Cardiac muscle cell (in vitro differentiated cells and primary cell): ENCODE data around the gene RNLS. TPM values are rescaled to one million over a fixed set of nuclear protein-coding genes. Genes with fewer than 3 reads are reported as not detected.

ENCODE experiments used
- DNase-seq, 2 donors: peaks; one replicate each; pipeline versions ENCODE4 v3.0.0 to v3.0.0-alpha.2; 2010 to 2017; ENCODE audit warnings: low read depth in 1 of 2, low spot score in 1 of 2
- H3K27ac ChIP-seq: fragments of 200-600 bp; sonication (generic); 2 replicates; pipeline ENCODE4 v1.5.1; 2016
- H3K27me3 ChIP-seq: fragments of 200-600 bp; sonication (generic); 2 replicates; pipeline ENCODE4 v1.6.0; 2016; ENCODE audit warnings: control low read depth
- H3K36me3 ChIP-seq: fragments of 200-600 bp; sonication (generic); 2 replicates; pipeline ENCODE4 v1.5.1; 2016; ENCODE audit warnings: control low read depth
- H3K4me1 ChIP-seq: fragments of 200-600 bp; sonication (generic); 2 replicates; pipeline ENCODE4 v1.8.1; 2017; ENCODE audit warnings: low read depth, mild to moderate bottlenecking, mixed run types
- H3K4me3 ChIP-seq: fragments of 200-600 bp; sonication (generic); 2 replicates; pipeline ENCODE4 v1.5.1; 2016; ENCODE audit warnings: mild to moderate bottlenecking
- H3K9me3 ChIP-seq: fragments of 200-600 bp; sonication (generic); 2 replicates; pipeline ENCODE4 v1.5.1; 2017; ENCODE audit warnings: low read depth, mild to moderate bottlenecking, control low read depth
- polyA plus RNA-seq: library from polyadenylated mRNA; unstranded; fragments of >200 nt; fragmentation: Nextera tagmentation; extraction: Ambion mirVana; gene quantifications from 2 replicates; pipeline ENCODE4 v1.2.1, GENCODE V29; 2016
- total RNA-seq: library from RNA; depleted of rRNA; stranded (reverse); fragments of >200 nt; gene quantifications from 2 replicates; pipeline ENCODE4 v1.2.3, GENCODE V29; 2016
- TF ChIP-seq, protein P1 (sequence below): IDR thresholded peaks from 2 replicates; pipeline ENCODE4 v1.5.1; 2012; ENCODE audit warnings: low read depth, mild to moderate bottlenecking, low read length

Gene RNLS
- total and polyA plus RNA-seq, 2 experiments from 2014 or later: 6.9 to 13.9 TPM

DNA sequence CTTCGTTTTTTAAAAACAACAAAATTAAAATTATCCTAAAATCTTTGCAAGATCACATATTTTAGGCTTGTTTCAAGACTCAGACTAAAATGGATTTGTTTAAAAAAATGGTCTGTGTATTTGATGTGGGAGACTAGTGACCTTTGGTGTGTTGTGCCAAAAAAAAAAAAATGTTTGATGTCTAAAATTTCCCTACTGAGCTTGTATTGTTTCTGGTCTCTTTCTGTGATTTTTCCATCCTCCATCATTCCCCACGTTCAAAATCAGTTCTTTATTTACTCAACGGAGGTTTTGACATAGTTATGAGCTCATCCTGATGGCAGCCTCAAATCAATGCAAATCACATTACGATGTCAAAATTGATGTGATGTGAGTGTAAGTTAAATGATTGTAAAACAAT is 326.2 kb downstream of the RNLS start:
- TF ChIP-seq, protein P1, sequence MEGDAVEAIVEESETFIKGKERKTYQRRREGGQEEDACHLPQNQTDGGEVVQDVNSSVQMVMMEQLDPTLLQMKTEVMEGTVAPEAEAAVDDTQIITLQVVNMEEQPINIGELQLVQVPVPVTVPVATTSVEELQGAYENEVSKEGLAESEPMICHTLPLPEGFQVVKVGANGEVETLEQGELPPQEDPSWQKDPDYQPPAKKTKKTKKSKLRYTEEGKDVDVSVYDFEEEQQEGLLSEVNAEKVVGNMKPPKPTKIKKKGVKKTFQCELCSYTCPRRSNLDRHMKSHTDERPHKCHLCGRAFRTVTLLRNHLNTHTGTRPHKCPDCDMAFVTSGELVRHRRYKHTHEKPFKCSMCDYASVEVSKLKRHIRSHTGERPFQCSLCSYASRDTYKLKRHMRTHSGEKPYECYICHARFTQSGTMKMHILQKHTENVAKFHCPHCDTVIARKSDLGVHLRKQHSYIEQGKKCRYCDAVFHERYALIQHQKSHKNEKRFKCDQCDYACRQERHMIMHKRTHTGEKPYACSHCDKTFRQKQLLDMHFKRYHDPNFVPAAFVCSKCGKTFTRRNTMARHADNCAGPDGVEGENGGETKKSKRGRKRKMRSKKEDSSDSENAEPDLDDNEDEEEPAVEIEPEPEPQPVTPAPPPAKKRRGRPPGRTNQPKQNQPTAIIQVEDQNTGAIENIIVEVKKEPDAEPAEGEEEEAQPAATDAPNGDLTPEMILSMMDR: no peak
- Histone ChIP-seq H3K4me1 (no peaks in the 10 kb centered on the region), H3K27ac (no peak overlapping the region)

DNA sequence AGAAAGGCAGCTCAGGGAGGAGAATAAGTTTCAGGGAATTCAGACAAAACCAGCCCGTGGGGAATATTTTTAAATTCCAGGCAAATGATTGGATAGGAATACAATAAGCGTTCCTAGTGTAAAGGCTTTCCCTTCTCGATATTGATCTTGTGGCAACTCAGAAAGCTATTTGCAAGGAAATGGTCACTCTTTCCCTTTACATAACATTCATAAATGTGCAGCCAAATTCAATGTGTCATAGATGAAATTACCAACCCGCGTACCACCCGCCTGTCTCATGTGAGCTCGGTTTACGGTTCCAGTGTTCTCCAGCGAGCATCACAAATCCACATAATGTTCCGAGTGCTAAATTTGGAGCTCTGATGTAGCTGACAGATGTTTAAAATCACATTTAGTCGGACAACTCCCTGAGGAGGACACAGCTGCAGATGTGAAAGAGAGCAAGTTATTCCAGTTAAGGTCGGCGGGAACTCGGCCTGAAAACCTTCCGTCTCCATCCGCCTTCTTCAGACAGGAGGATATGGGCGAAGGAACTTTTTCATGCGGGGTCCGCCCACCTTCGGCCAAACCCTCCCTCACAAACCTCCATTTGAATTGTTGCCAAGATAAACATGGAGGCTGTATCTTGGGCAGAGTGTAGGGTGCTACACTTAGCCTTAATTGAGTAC is 327.0 kb downstream of the RNLS start:
- Histone ChIP-seq H3K27me3 (no peaks in the 10 kb centered on the region), H3K36me3 (no peaks in the 10 kb centered on the region), H3K27ac (no peak overlapping the region), H3K9me3 (no peaks in the 10 kb centered on the region), H3K4me1 (no peaks in the 10 kb centered on the region), H3K4me3 (no peak overlapping the region)
- peak in 1 of 2 donors; percentile 81 for DNase-seq
- TF ChIP-seq, protein P1: no peak

More for the DNA sequence above, 326.2 kb downstream of the RNLS start:
- H3K36me3 ChIP-seq: no peaks in the 10 kb centered on the region
- no peak for DNase-seq
- H3K4me3 ChIP-seq: no peak overlapping the region
- H3K27me3 ChIP-seq: no peaks in the 10 kb centered on the region
- H3K9me3 ChIP-seq: no peaks in the 10 kb centered on the region

DNA sequence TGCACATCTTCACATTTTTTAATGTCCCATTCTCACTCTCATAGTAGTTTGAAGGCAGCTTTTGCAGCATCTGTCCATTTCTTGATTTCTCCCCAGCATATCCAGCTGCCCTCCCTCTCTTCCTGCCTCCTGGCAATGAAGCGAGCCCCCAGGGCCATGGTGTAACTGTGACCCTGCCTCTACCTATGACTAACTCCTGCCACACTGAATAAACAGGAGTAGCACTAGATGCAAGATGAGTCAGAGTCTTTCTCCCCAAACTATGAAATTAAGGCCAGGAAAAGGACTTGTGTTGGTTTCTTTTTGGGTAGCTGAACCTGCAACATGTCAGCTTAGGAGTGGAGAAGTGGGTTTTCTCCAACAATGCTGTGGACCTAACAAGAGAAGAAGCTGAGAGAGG is 329.0 kb downstream of the RNLS start:
- TF ChIP-seq, protein P1: no peak
- H3K4me1 ChIP-seq: no peaks in the 10 kb centered on the region
- H3K9me3 ChIP-seq: no peaks in the 10 kb centered on the region
- H3K36me3 ChIP-seq: no peaks in the 10 kb centered on the region
- H3K27ac ChIP-seq: no peak overlapping the region
- H3K27me3 ChIP-seq: no peaks in the 10 kb centered on the region
- H3K4me3 ChIP-seq: no peak overlapping the region
- peak in 1 of 2 donors; percentile 64 for DNase-seq

DNA sequence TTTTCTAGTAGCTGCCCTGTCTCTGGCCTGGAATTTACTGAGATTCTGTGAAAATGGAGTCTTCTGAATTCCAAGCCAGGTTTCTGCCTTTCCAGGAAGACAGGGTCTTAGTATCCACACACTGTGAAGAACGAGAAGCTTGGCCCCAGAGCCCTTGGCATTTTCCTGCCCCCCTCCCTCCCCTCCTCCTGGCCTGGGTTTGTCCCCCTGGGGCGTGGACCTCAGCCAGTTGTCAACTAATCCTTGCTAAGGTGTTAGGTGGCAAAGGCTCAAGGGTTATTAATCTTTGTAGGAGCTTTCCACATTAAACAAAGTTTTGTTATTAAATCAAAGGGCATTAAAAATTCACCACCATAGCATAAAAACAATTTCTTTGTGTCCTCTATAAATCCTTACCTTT is 329.5 kb downstream of the RNLS start:
- Histone ChIP-seq H3K36me3 (no peaks in the 10 kb centered on the region), H3K9me3 (no peaks in the 10 kb centered on the region), H3K4me1 (no peaks in the 10 kb centered on the region), H3K27ac (no peak overlapping the region), H3K27me3 (no peaks in the 10 kb centered on the region), H3K4me3 (no peak overlapping the region)
- TF ChIP-seq, protein P1: no peak
- no peak for DNase-seq

DNA sequence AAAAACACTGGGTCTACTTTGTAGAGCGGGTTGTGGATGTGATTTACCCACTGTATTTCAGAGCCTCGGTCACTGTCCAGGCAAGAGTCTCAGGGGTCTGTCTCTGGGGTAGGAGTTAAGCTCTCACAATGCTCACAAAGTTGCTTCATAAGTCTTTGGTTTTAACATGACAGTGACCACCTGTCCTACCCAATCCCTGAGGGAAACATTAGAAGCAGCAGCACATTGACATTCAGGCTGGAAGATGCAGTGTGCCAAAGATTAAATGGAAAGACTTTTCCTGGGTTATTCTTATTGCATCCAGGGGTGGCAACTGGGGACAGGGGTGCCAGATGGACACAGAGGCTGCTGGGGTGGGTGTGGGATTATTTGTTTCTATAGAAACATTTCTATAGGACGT is 330.0 kb downstream of the RNLS start:
- no peak overlapping the region for H3K27ac ChIP-seq
- no peaks in the 10 kb centered on the region for H3K36me3 ChIP-seq
- no peak overlapping the region for H3K4me3 ChIP-seq
- H3K9me3 ChIP-seq: no peaks in the 10 kb centered on the region
- no peak for DNase-seq
- no peaks in the 10 kb centered on the region for H3K27me3 ChIP-seq
- TF ChIP-seq, protein P1: no peak
- H3K4me1 ChIP-seq: no peaks in the 10 kb centered on the region
